Lower leg skin (tissue), 3 donors: ENCODE measurements around the gene CHTF18.

ENCODE experiments used
- POLR2A ChIP-seq, 2 donors: fragments of 450-650 bp; IDR thresholded peaks; one replicate each; pipeline ENCODE4 v1.6.1; 2016 to 2017; ENCODE audit warnings: antibody characterized with exemption in 2 of 2, mild to moderate bottlenecking in 1 of 2, moderate library complexity in 1 of 2
- TF ChIP-seq, protein P1 (sequence below), 3 donors: fragments of 450-650 bp; IDR thresholded peaks; one replicate each; pipeline ENCODE4 v1.5.1; 2016; ENCODE audit warnings: antibody characterized with exemption in 3 of 3, mild to moderate bottlenecking in 3 of 3, moderate library complexity in 2 of 3

- TF ChIP-seq, protein P1, sequence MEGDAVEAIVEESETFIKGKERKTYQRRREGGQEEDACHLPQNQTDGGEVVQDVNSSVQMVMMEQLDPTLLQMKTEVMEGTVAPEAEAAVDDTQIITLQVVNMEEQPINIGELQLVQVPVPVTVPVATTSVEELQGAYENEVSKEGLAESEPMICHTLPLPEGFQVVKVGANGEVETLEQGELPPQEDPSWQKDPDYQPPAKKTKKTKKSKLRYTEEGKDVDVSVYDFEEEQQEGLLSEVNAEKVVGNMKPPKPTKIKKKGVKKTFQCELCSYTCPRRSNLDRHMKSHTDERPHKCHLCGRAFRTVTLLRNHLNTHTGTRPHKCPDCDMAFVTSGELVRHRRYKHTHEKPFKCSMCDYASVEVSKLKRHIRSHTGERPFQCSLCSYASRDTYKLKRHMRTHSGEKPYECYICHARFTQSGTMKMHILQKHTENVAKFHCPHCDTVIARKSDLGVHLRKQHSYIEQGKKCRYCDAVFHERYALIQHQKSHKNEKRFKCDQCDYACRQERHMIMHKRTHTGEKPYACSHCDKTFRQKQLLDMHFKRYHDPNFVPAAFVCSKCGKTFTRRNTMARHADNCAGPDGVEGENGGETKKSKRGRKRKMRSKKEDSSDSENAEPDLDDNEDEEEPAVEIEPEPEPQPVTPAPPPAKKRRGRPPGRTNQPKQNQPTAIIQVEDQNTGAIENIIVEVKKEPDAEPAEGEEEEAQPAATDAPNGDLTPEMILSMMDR (IDR thresholded peaks at IDR 0.05): no peak
- TF ChIP-seq POLR2A (IDR thresholded peaks at IDR 0.05): no peak
Observed at GRCh38 chr16:801584-802363, 13.4 kb downstream of the CHTF18 start.
